ENCODE measurements around the gene MRPL2.

MRPL2 gene

GRCh38 chr6:43016176-43016942, 42.9 kb downstream of the MRPL2 start:
- TF ChIP-seq NFIC (IDR thresholded peaks at IDR 0.05) (no peak), TAF1 (IDR thresholded peaks at IDR 0.05; ENCODE audit: low read depth) (no peak), EGR1 (IDR thresholded peaks at IDR 0.05) (no peak), USF1 (IDR thresholded peaks at IDR 0.05) (no peak), EP300 (IDR thresholded peaks at IDR 0.05; ENCODE audit: borderline replicate concordance) (no peak), CREB1 (IDR thresholded peaks at IDR 0.05; ENCODE audit: low read depth) (no peak), ZBTB7A (IDR thresholded peaks at IDR 0.05; ENCODE audit: low read depth) (no peak), TEAD4 (IDR thresholded peaks at IDR 0.05) (no peak), RAD21 (IDR thresholded peaks at IDR 0.05; ENCODE audit: low read depth) (no peak), CEBPB (IDR thresholded peaks at IDR 0.05) (no peak), FOXM1 (IDR thresholded peaks at IDR 0.05; ENCODE audit: borderline replicate concordance, low read depth) (no peak), REST (IDR thresholded peaks at IDR 0.05; ENCODE audit: low read depth) (no peak), TCF12 (IDR thresholded peaks at IDR 0.05; ENCODE audit: low read depth) (no peak), YY1 (IDR thresholded peaks at IDR 0.05; ENCODE audit: low read depth) (no peak), MAX (IDR thresholded peaks at IDR 0.05) (no peak)

GRCh38 chr6:43014434-43014909, 44.8 kb downstream of the MRPL2 start:
- TF ChIP-seq YY1 (IDR thresholded peaks at IDR 0.05; ENCODE audit: low read depth) (0 out of 2 replicates have a peak, but pooled peaks have one; percentile 10), MAX (IDR thresholded peaks at IDR 0.05) (no peak), ZBTB7A (IDR thresholded peaks at IDR 0.05; ENCODE audit: low read depth) (0 out of 2 replicates have a peak, but pooled peaks have one; percentile 24)

- TF ChIP-seq EGR1 (IDR thresholded peaks at IDR 0.05), result 0 out of 2 replicates have a peak, but pooled peaks have one; percentile 1
- TF ChIP-seq FOXM1 (IDR thresholded peaks at IDR 0.05; ENCODE audit: borderline replicate concordance, low read depth), result no peak
- TF ChIP-seq YY1 (IDR thresholded peaks at IDR 0.05; ENCODE audit: low read depth), result no peak
- peak; percentile 61 for TF ChIP-seq CREB1 (IDR thresholded peaks at IDR 0.05; ENCODE audit: low read depth)
- 0 out of 2 replicates have a peak, but pooled peaks have one; percentile 7 for TF ChIP-seq ZBTB7A (IDR thresholded peaks at IDR 0.05; ENCODE audit: low read depth)
- 0 out of 2 replicates have a peak, but pooled peaks have one; percentile 38 for TF ChIP-seq TCF12 (IDR thresholded peaks at IDR 0.05; ENCODE audit: low read depth)
- no peak for TF ChIP-seq CEBPB (IDR thresholded peaks at IDR 0.05)
- 0 out of 2 replicates have a peak, but pooled peaks have one; percentile 19 for TF ChIP-seq NFIC (IDR thresholded peaks at IDR 0.05)
- TF ChIP-seq USF1 (IDR thresholded peaks at IDR 0.05), result peak; percentile 75
- no peak for TF ChIP-seq REST (IDR thresholded peaks at IDR 0.05; ENCODE audit: low read depth)
- peak; percentile 90 for TF ChIP-seq MAX (IDR thresholded peaks at IDR 0.05)
- TF ChIP-seq RAD21 (IDR thresholded peaks at IDR 0.05; ENCODE audit: low read depth), result no peak
- TF ChIP-seq TEAD4 (IDR thresholded peaks at IDR 0.05), result no peak
- TF ChIP-seq TAF1 (IDR thresholded peaks at IDR 0.05; ENCODE audit: low read depth), result peak; percentile 57
- TF ChIP-seq EP300 (IDR thresholded peaks at IDR 0.05; ENCODE audit: borderline replicate concordance), result no peak
Measured at GRCh38 chr6:43013843-43014433, 45.3 kb downstream of the MRPL2 start, which contains the start of the genes KLHDC3 and MEA1. KLHDC3 (plus strand) TSS chr6:43014249; CDS start chr6:43017193, 2,944 bp downstream. MEA1 (minus strand) TSS chr6:43013946; CDS start chr6:43013813, 133 bp downstream.

GRCh38 chr6:43013097-43013842, 46.0 kb downstream of the MRPL2 start:
- TF ChIP-seq CEBPB (IDR thresholded peaks at IDR 0.05) (no peak), EGR1 (IDR thresholded peaks at IDR 0.05) (0 out of 2 replicates have a peak, but pooled peaks have one; percentile 4), CREB1 (IDR thresholded peaks at IDR 0.05; ENCODE audit: low read depth) (no peak)
